ENCODE measurements around the gene CALR. TPM values are rescaled to one million over a fixed set of nuclear protein-coding genes. Genes with fewer than 3 reads are reported as not detected.
A peak's percentile ranks its signal among the peaks of the same experiment; 100 is the strongest.
"Not testable (repeated sequence)": the region's sequence is repeated elsewhere in the genome, so short reads cannot be mapped to it uniquely, and the experiment has no call there.

CALR gene
- total RNA-seq, 3 donors from 2014 or later (not counting 1 experiment from before 2014, with no cell fraction given): 588 to 813 (median 763) TPM

- Mint-ChIP-seq H3K36me3 (no peaks in the 10 kb centered on the region), H3K9me3 (no peaks in the 10 kb centered on the region), H3K27ac (peak overlapping the region; percentile 65 to 78), H3K4me3 (peak overlapping the region; percentile 37), H3K27me3 (ENCODE audit: low read depth in 2 of 2) (no peaks in the 10 kb centered on the region), H3K4me1 (peaks cover 23 to 29% of the 10 kb centered on the region in 2 donors)
- no peaks in the 10 kb centered on the region for H3K9me3 ChIP-seq (ENCODE audit: control insufficient read depth, insufficient read depth, low read length)
- no CpG with 5 or more reads among the region's 1 CpG for WGBS (ENCODE audit: insufficient coverage)
- no peak overlapping the region for H3K4me3 ChIP-seq (ENCODE audit: low read length)
- TF ChIP-seq CTCF (IDR thresholded peaks at IDR 0.05): no peak
- H3K27me3 ChIP-seq (ENCODE audit: control insufficient read depth, insufficient read depth, low read length): no peaks in the 10 kb centered on the region
- DNase-seq: peak in 1 of 2 donors; percentile 25
- intact Hi-C loops (cut with micrococcal nuclease): no loop called here
- peaks cover 39% of the 10 kb centered on the region for H3K36me3 ChIP-seq (ENCODE audit: control insufficient read depth, insufficient read depth, low read length)
- H3K4me1 ChIP-seq (ENCODE audit: control insufficient read depth, insufficient read depth, low read length): peaks cover 17% of the 10 kb centered on the region
- no peak overlapping the region for H3K27ac ChIP-seq (ENCODE audit: low read length)
- ATAC-seq: no peak
Observed at GRCh38 chr19:12954612-12954962, 16.2 kb downstream of the CALR start.

GRCh38 chr19:12955575-12955974 is 17.2 kb downstream of the CALR start:
- peaks cover 33% of the 10 kb centered on the region for H3K36me3 ChIP-seq (ENCODE audit: control insufficient read depth, insufficient read depth, low read length)
- DNase-seq; H3K27me3 Mint-ChIP-seq (ENCODE audit: low read depth in 2 of 2); ATAC-seq; H3K4me3 ChIP-seq (ENCODE audit: low read length); H3K9me3 Mint-ChIP-seq; intact Hi-C loops (cut with micrococcal nuclease); H3K36me3 Mint-ChIP-seq; H3K27me3 ChIP-seq (ENCODE audit: control insufficient read depth, insufficient read depth, low read length); H3K27ac ChIP-seq (ENCODE audit: low read length); H3K9me3 ChIP-seq (ENCODE audit: control insufficient read depth, insufficient read depth, low read length): not testable (repeated sequence)
- Mint-ChIP-seq H3K27ac (peak overlapping the region; percentile 65 to 82), H3K4me3 (peak overlapping the region; percentile 83), H3K4me1 (peaks cover 23 to 29% of the 10 kb centered on the region in 2 donors)
- peaks cover 17% of the 10 kb centered on the region for H3K4me1 ChIP-seq (ENCODE audit: control insufficient read depth, insufficient read depth, low read length)
- WGBS (ENCODE audit: insufficient coverage): 97% methylated on average over 9 of the region's 9 CpGs

- ATAC-seq (no peak), DNase-seq (no peak)
- no peaks in the 10 kb centered on the region for H3K9me3 ChIP-seq (ENCODE audit: control insufficient read depth, insufficient read depth, low read length)
- Mint-ChIP-seq H3K4me3 (peak overlapping the region; percentile 83), H3K4me1 (peaks cover 23 to 29% of the 10 kb centered on the region in 2 donors), H3K27me3 (ENCODE audit: low read depth in 2 of 2) (no peaks in the 10 kb centered on the region), H3K9me3 (no peaks in the 10 kb centered on the region), H3K27ac (peak overlapping the region; percentile 65 to 82), H3K36me3 (no peaks in the 10 kb centered on the region)
- peaks cover 17% of the 10 kb centered on the region for H3K4me1 ChIP-seq (ENCODE audit: control insufficient read depth, insufficient read depth, low read length)
- no peak overlapping the region for H3K4me3 ChIP-seq (ENCODE audit: low read length)
- no peak overlapping the region for H3K27ac ChIP-seq (ENCODE audit: low read length)
- no peak for TF ChIP-seq CTCF (IDR thresholded peaks at IDR 0.05)
- no peaks in the 10 kb centered on the region for H3K27me3 ChIP-seq (ENCODE audit: control insufficient read depth, insufficient read depth, low read length)
- intact Hi-C loops (cut with micrococcal nuclease): no loop called here
- H3K36me3 ChIP-seq (ENCODE audit: control insufficient read depth, insufficient read depth, low read length): peaks cover 29% of the 10 kb centered on the region
- WGBS (ENCODE audit: insufficient coverage): 75% methylated on average over 12 of the region's 12 CpGs
Observed at GRCh38 chr19:12955996-12956395, 17.6 kb downstream of the CALR start.

- no peaks in the 10 kb centered on the region for H3K36me3 Mint-ChIP-seq
- peaks cover 25% of the 10 kb centered on the region for H3K36me3 ChIP-seq (ENCODE audit: control insufficient read depth, insufficient read depth, low read length)
- H3K9me3 Mint-ChIP-seq: no peaks in the 10 kb centered on the region
- peak; percentile 74 to 88 for DNase-seq
- no peak for TF ChIP-seq CTCF (IDR thresholded peaks at IDR 0.05)
- H3K27ac Mint-ChIP-seq: peak within 1 kb of the TSS; percentile 66 to 82
- H3K4me1 ChIP-seq (ENCODE audit: control insufficient read depth, insufficient read depth, low read length): peaks cover 17% of the 10 kb centered on the region
- H3K27ac ChIP-seq (ENCODE audit: low read length): peak within 1 kb of the TSS; percentile 86
- no peaks in the 10 kb centered on the region for H3K27me3 Mint-ChIP-seq (ENCODE audit: low read depth in 2 of 2)
- intact Hi-C loops (cut with micrococcal nuclease): no loop called here
- peaks cover 23 to 29% of the 10 kb centered on the region in 2 donors for H3K4me1 Mint-ChIP-seq
- peak within 1 kb of the TSS; percentile 59 for H3K4me3 ChIP-seq (ENCODE audit: low read length)
- ATAC-seq: peak; percentile 98 to 99 (median 98)
- H3K27me3 ChIP-seq (ENCODE audit: control insufficient read depth, insufficient read depth, low read length): no peaks in the 10 kb centered on the region
- peak within 1 kb of the TSS; percentile 87 for H3K4me3 Mint-ChIP-seq
- no peaks in the 10 kb centered on the region for H3K9me3 ChIP-seq (ENCODE audit: control insufficient read depth, insufficient read depth, low read length)
- WGBS (ENCODE audit: insufficient coverage): 6% methylated on average over 80 of the region's 84 CpGs
Observed at GRCh38 chr19:12956446-12957388, 18.3 kb downstream of the CALR start, which contains the start of gene GADD45GIP1. Gene GADD45GIP1 (minus strand): TSS chr19:12957223. CDS start chr19:12957212, 11 bp downstream.

GRCh38 chr19:12957389-12957952 is 19.1 kb downstream of the CALR start:
- H3K27ac ChIP-seq (ENCODE audit: low read length): peak overlapping the region; percentile 86
- peak overlapping the region; percentile 59 for H3K4me3 ChIP-seq (ENCODE audit: low read length)
- intact Hi-C loops (cut with micrococcal nuclease); H3K27me3 ChIP-seq (ENCODE audit: control insufficient read depth, insufficient read depth, low read length); H3K9me3 ChIP-seq (ENCODE audit: control insufficient read depth, insufficient read depth, low read length); DNase-seq; H3K27me3 Mint-ChIP-seq (ENCODE audit: low read depth in 2 of 2); H3K36me3 Mint-ChIP-seq; H3K9me3 Mint-ChIP-seq: not testable (repeated sequence)
- peaks cover 23 to 29% of the 10 kb centered on the region in 2 donors for H3K4me1 Mint-ChIP-seq
- H3K4me1 ChIP-seq (ENCODE audit: control insufficient read depth, insufficient read depth, low read length): peaks cover 17% of the 10 kb centered on the region
- peak overlapping the region; percentile 87 for H3K4me3 Mint-ChIP-seq
- peak; percentile 15 to 20 (median 18) for ATAC-seq
- WGBS (ENCODE audit: insufficient coverage): 19% methylated on average over 21 of the region's 31 CpGs
- H3K36me3 ChIP-seq (ENCODE audit: control insufficient read depth, insufficient read depth, low read length): peaks cover 18% of the 10 kb centered on the region
- H3K27ac Mint-ChIP-seq: peak overlapping the region; percentile 66 to 82
